Measurements from ENCODE around the gene BIRC2.
"Not testable (repeated sequence)": the region's sequence is repeated elsewhere in the genome, so short reads cannot be mapped to it uniquely, and the experiment has no call there.

BIRC2 gene

GRCh38 chr11:102368472-102368871 lies 21.5 kb downstream of the BIRC2 start:
- Histone ChIP-seq H3K9ac (ENCODE audit: low read depth in 1 of 2, low read length in 2 of 2) (no peak overlapping the region), H3K36me3 (ENCODE audit: control insufficient read depth in 2 of 2, insufficient read depth in 2 of 2, low read length in 2 of 2) (peaks cover 39 to 43% of the 10 kb centered on the region in 2 donors), H3K4me3 (ENCODE audit: low read length in 2 of 2) (no peak overlapping the region), H3K4me1 (ENCODE audit: control insufficient read depth in 2 of 2, insufficient read depth in 2 of 2, low read length in 2 of 2) (no peaks in the 10 kb centered on the region), H3K27ac (ENCODE audit: low read depth in 2 of 2, low read length in 2 of 2) (no peak overlapping the region), H3K27me3 (ENCODE audit: control insufficient read depth in 2 of 2, insufficient read depth in 2 of 2, low read length in 2 of 2) (no peaks in the 10 kb centered on the region), H3K9me3 (ENCODE audit: control insufficient read depth in 2 of 2, low read length in 2 of 2) (no peaks in the 10 kb centered on the region)

DNA sequence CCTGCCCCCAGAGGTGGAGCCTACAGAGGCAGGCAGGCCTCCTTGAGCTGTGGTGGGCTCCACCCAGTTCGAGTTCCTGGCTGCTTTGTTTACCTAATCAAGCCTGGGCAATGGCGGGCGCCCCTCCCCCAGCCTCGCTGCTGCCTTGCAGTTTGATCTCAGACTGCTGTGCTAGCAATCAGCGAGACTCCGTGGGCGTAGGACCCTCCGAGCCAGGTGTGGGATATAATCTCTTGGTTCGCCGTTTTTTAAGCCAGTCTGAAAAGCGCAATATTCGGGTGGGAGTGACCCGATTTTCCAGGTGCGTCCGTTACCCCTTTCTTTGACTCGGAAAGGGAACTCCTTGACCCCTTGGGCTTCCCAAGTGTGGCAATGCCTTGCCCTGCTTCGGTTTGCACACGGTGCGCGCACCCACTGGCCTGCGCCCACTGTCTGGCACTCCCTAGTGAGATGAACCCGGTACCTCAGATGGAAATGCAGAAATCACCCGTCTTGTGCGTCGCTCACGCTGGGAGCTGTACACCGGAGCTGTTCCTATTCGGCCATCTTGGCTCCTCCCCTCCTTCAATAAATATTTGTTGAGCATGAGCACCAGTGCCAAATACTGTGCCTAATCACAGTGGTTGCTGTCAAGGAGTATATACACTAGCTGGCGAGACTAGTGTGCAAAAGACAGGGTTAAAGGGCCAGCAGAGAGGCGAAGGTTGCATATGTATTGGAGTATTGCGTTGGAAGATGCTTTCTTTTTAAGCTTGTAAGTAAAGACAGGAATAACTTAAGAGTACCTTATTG lies 27.8 kb downstream of the BIRC2 start:
- peaks cover 29 to 35% of the 10 kb centered on the region in 2 donors for H3K36me3 ChIP-seq (ENCODE audit: control insufficient read depth in 2 of 2, insufficient read depth in 2 of 2, low read length in 2 of 2)
- not testable (repeated sequence) for H3K9ac ChIP-seq (ENCODE audit: low read depth in 1 of 2, low read length in 2 of 2); H3K27me3 ChIP-seq (ENCODE audit: control insufficient read depth in 2 of 2, insufficient read depth in 2 of 2, low read length in 2 of 2); H3K27ac ChIP-seq (ENCODE audit: low read depth in 2 of 2, low read length in 2 of 2); H3K4me3 ChIP-seq (ENCODE audit: low read length in 2 of 2); H3K4me1 ChIP-seq (ENCODE audit: control insufficient read depth in 2 of 2, insufficient read depth in 2 of 2, low read length in 2 of 2); H3K9me3 ChIP-seq (ENCODE audit: control insufficient read depth in 2 of 2, low read length in 2 of 2)

GRCh38 chr11:102375720-102376399 lies 28.8 kb downstream of the BIRC2 start:
- Histone ChIP-seq H3K27ac (ENCODE audit: low read depth in 2 of 2, low read length in 2 of 2) (no peak overlapping the region), H3K9ac (ENCODE audit: low read depth in 1 of 2, low read length in 2 of 2) (no peak overlapping the region), H3K36me3 (ENCODE audit: control insufficient read depth in 2 of 2, insufficient read depth in 2 of 2, low read length in 2 of 2) (peaks cover 31 to 41% of the 10 kb centered on the region in 2 donors), H3K4me1 (ENCODE audit: control insufficient read depth in 2 of 2, insufficient read depth in 2 of 2, low read length in 2 of 2) (no peaks in the 10 kb centered on the region), H3K4me3 (ENCODE audit: low read length in 2 of 2) (no peak overlapping the region), H3K9me3 (ENCODE audit: control insufficient read depth in 2 of 2, low read length in 2 of 2) (no peaks in the 10 kb centered on the region), H3K27me3 (ENCODE audit: control insufficient read depth in 2 of 2, insufficient read depth in 2 of 2, low read length in 2 of 2) (no peaks in the 10 kb centered on the region)

GRCh38 chr11:102377891-102378290 lies 30.9 kb downstream of the BIRC2 start:
- no peak overlapping the region for H3K9ac ChIP-seq (ENCODE audit: low read depth in 1 of 2, low read length in 2 of 2)
- H3K36me3 ChIP-seq (ENCODE audit: control insufficient read depth in 2 of 2, insufficient read depth in 2 of 2, low read length in 2 of 2) = peaks cover 34 to 44% of the 10 kb centered on the region in 2 donors
- H3K9me3 ChIP-seq (ENCODE audit: control insufficient read depth in 2 of 2, low read length in 2 of 2) = no peaks in the 10 kb centered on the region
- no peak overlapping the region for H3K4me3 ChIP-seq (ENCODE audit: low read length in 2 of 2)
- no peaks in the 10 kb centered on the region for H3K27me3 ChIP-seq (ENCODE audit: control insufficient read depth in 2 of 2, insufficient read depth in 2 of 2, low read length in 2 of 2)
- H3K4me1 ChIP-seq (ENCODE audit: control insufficient read depth in 2 of 2, insufficient read depth in 2 of 2, low read length in 2 of 2) = no peaks in the 10 kb centered on the region
- H3K27ac ChIP-seq (ENCODE audit: low read depth in 2 of 2, low read length in 2 of 2) = no peak overlapping the region

- H3K36me3 ChIP-seq (ENCODE audit: control insufficient read depth in 2 of 2, insufficient read depth in 2 of 2, low read length in 2 of 2) = peaks cover 39 to 47% of the 10 kb centered on the region in 2 donors
- no peaks in the 10 kb centered on the region for H3K4me1 ChIP-seq (ENCODE audit: control insufficient read depth in 2 of 2, insufficient read depth in 2 of 2, low read length in 2 of 2)
- H3K27ac ChIP-seq (ENCODE audit: low read depth in 2 of 2, low read length in 2 of 2) = no peak overlapping the region
- no peaks in the 10 kb centered on the region for H3K27me3 ChIP-seq (ENCODE audit: control insufficient read depth in 2 of 2, insufficient read depth in 2 of 2, low read length in 2 of 2)
- H3K4me3 ChIP-seq (ENCODE audit: low read length in 2 of 2) = no peak overlapping the region
- H3K9me3 ChIP-seq (ENCODE audit: control insufficient read depth in 2 of 2, low read length in 2 of 2) = no peaks in the 10 kb centered on the region
- H3K9ac ChIP-seq (ENCODE audit: low read depth in 1 of 2, low read length in 2 of 2) = no peak overlapping the region
Measured at GRCh38 chr11:102378818-102379217, 31.8 kb downstream of the BIRC2 start.

GRCh38 chr11:102382384-102382783 lies 35.4 kb downstream of the BIRC2 start:
- no peak overlapping the region for H3K4me3 ChIP-seq (ENCODE audit: low read length in 2 of 2)
- H3K27ac ChIP-seq (ENCODE audit: low read depth in 2 of 2, low read length in 2 of 2) = no peak overlapping the region
- H3K9ac ChIP-seq (ENCODE audit: low read depth in 1 of 2, low read length in 2 of 2) = no peak overlapping the region
- H3K36me3 ChIP-seq (ENCODE audit: control insufficient read depth in 2 of 2, insufficient read depth in 2 of 2, low read length in 2 of 2) = peaks cover 36 to 40% of the 10 kb centered on the region in 2 donors
- H3K27me3 ChIP-seq (ENCODE audit: control insufficient read depth in 2 of 2, insufficient read depth in 2 of 2, low read length in 2 of 2) = no peaks in the 10 kb centered on the region
- H3K4me1 ChIP-seq (ENCODE audit: control insufficient read depth in 2 of 2, insufficient read depth in 2 of 2, low read length in 2 of 2) = no peaks in the 10 kb centered on the region
- no peaks in the 10 kb centered on the region for H3K9me3 ChIP-seq (ENCODE audit: control insufficient read depth in 2 of 2, low read length in 2 of 2)

DNA sequence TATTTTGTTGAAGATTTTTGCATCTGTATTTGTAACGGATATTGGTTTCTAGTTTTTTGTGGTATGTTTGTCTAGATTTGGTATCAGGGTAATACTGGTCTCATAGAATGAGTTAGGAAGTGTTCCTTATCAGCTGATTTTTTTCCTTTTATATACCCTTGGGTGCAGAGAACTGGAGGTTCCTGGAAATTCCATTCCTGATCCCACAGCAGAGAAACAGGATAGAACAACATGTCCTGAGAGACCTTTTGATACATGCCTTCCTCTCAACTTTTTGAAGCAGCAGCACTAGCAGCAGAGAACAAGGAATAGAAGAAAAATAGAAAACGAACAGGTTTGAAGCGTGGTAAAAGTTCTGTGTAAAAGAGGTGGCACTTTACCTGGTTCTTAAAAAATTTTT lies 36.8 kb downstream of the BIRC2 start:
- Histone ChIP-seq H3K4me3 (ENCODE audit: low read length in 2 of 2) (no peak overlapping the region), H3K36me3 (ENCODE audit: control insufficient read depth in 2 of 2, insufficient read depth in 2 of 2, low read length in 2 of 2) (peaks cover 34% of the 10 kb centered on the region in 2 donors), H3K4me1 (ENCODE audit: control insufficient read depth in 2 of 2, insufficient read depth in 2 of 2, low read length in 2 of 2) (no peaks in the 10 kb centered on the region), H3K27ac (ENCODE audit: low read depth in 2 of 2, low read length in 2 of 2) (no peak overlapping the region), H3K9ac (ENCODE audit: low read depth in 1 of 2, low read length in 2 of 2) (no peak overlapping the region), H3K9me3 (ENCODE audit: control insufficient read depth in 2 of 2, low read length in 2 of 2) (no peaks in the 10 kb centered on the region), H3K27me3 (ENCODE audit: control insufficient read depth in 2 of 2, insufficient read depth in 2 of 2, low read length in 2 of 2) (no peaks in the 10 kb centered on the region)

GRCh38 chr11:102384419-102385079 lies 37.5 kb downstream of the BIRC2 start:
- Histone ChIP-seq H3K36me3 (ENCODE audit: control insufficient read depth in 2 of 2, insufficient read depth in 2 of 2, low read length in 2 of 2) (peaks cover 31 to 32% of the 10 kb centered on the region in 2 donors), H3K9me3 (ENCODE audit: control insufficient read depth in 2 of 2, low read length in 2 of 2) (no peaks in the 10 kb centered on the region), H3K27ac (ENCODE audit: low read depth in 2 of 2, low read length in 2 of 2) (no peak overlapping the region)

DNA sequence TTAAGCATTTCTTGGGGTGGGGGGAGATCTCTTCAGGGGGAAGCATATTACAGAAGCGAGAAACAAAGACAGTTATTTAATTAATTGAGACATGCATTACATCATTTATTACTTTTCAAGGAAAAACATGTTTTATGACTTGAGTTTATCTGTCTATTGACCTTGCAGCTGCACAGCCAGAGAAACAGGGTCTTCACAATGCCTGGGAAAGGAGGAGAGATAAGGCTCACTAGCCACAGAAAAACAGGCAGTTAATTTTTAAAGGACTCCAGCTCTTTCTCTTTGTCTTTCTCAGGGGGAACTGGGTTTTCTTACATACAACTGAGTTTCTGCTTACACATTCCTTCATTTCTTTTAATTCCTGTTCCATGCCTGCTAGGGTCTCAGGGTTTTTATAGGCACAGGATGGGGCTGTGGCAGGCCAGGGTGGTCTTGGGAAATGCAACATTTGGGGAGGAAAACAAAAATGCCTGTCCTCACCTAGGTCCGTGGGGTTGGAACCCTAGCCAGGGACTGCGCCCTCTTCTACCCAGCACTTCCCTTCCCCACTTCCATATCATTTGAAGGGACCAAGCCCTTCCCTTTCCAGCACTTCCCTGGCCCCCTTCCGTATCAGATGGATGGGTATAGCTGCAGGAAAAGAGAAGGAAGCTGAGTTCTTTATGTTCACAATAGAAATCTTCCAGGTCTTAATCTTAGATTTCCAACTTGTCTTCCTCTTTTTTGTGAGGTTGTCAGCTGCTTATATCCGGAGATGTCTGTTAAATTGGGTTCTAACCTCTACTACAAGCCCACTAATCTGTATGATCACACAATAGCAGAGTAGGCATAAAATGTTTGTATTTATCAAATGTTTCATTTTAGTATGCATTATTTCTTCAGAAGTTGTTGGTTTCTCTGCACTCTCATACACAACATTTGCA lies 38.3 kb downstream of the BIRC2 start:
- Histone ChIP-seq H3K9ac (ENCODE audit: low read depth in 1 of 2, low read length in 2 of 2) (no peak overlapping the region), H3K4me1 (ENCODE audit: control insufficient read depth in 2 of 2, insufficient read depth in 2 of 2, low read length in 2 of 2) (no peaks in the 10 kb centered on the region), H3K9me3 (ENCODE audit: control insufficient read depth in 2 of 2, low read length in 2 of 2) (no peaks in the 10 kb centered on the region), H3K27me3 (ENCODE audit: control insufficient read depth in 2 of 2, insufficient read depth in 2 of 2, low read length in 2 of 2) (no peaks in the 10 kb centered on the region), H3K4me3 (ENCODE audit: low read length in 2 of 2) (no peak overlapping the region), H3K27ac (ENCODE audit: low read depth in 2 of 2, low read length in 2 of 2) (no peak overlapping the region), H3K36me3 (ENCODE audit: control insufficient read depth in 2 of 2, insufficient read depth in 2 of 2, low read length in 2 of 2) (peaks cover 25 to 26% of the 10 kb centered on the region in 2 donors)

More at GRCh38 chr11:102384419-102385079, 37.5 kb downstream of the BIRC2 start:
- Histone ChIP-seq H3K4me1 (ENCODE audit: control insufficient read depth in 2 of 2, insufficient read depth in 2 of 2, low read length in 2 of 2) (no peaks in the 10 kb centered on the region), H3K4me3 (ENCODE audit: low read length in 2 of 2) (no peak overlapping the region), H3K27me3 (ENCODE audit: control insufficient read depth in 2 of 2, insufficient read depth in 2 of 2, low read length in 2 of 2) (no peaks in the 10 kb centered on the region), H3K9ac (ENCODE audit: low read depth in 1 of 2, low read length in 2 of 2) (no peak overlapping the region)

All from mucosa of rectum (tissue), 2 donors.